Lung (tissue), 12 donors: ENCODE results near the gene TNIK. TPM values are rescaled to one million over a fixed set of nuclear protein-coding genes. Genes with fewer than 3 reads are reported as not detected.

Experiments
- ATAC-seq: fragments of 200-7000 bp; cut with Tn5 transposase; one replicate; pipeline ENCODE4 v1.9.1; 2020; ENCODE audit warnings: moderate number of reproducible peaks; ENCODE audit not compliant: insufficient read depth, low FRiP score
- DNase-seq, 3 donors: peaks; one replicate each; pipeline ENCODE4 v3.0.0-alpha.2; 2013 to 2017
- H3K27ac ChIP-seq, 2 donors: one replicate each; pipeline ENCODE4 v1.5.1; 2013; ENCODE audit warnings: mild to moderate bottlenecking in 2 of 2, moderate library complexity in 2 of 2, control low read depth in 1 of 2, inconsistent platforms in 1 of 2, low read depth in 1 of 2, low read length in 1 of 2
- H3K27me3 ChIP-seq, 3 donors: one replicate each; pipeline ENCODE4 v1.5.1; 2013; ENCODE audit warnings: low read length in 2 of 3; ENCODE audit not compliant: control insufficient read depth in 3 of 3, insufficient read depth in 3 of 3
- H3K36me3 ChIP-seq, 4 donors: one replicate each; pipeline ENCODE4 v1.5.1; 2013; ENCODE audit warnings: low read length in 4 of 4, mild to moderate bottlenecking in 1 of 4, moderate library complexity in 1 of 4; ENCODE audit not compliant: control insufficient read depth in 4 of 4, insufficient read depth in 4 of 4
- H3K4me1 ChIP-seq, 5 donors: one replicate each; pipeline ENCODE4 v1.5.1; 2013; ENCODE audit warnings: low read length in 5 of 5, mild to moderate bottlenecking in 2 of 5, moderate library complexity in 1 of 5; ENCODE audit not compliant: control insufficient read depth in 5 of 5, insufficient read depth in 5 of 5
- H3K4me3 ChIP-seq: one replicate; pipeline ENCODE4 v1.5.1; 2013; ENCODE audit warnings: mild to moderate bottlenecking, control low read depth, moderate library complexity
- H3K9ac ChIP-seq, 2 donors: one replicate each; pipeline ENCODE4 v1.5.1; 2013; ENCODE audit warnings: low read length in 2 of 2, control low read depth in 1 of 2; ENCODE audit not compliant: insufficient read depth in 1 of 2
- H3K9me3 ChIP-seq, 4 donors: one replicate each; pipeline ENCODE4 v1.5.1; 2013; ENCODE audit warnings: low read length in 3 of 4, mild to moderate bottlenecking in 1 of 4, moderate library complexity in 1 of 4; ENCODE audit not compliant: control insufficient read depth in 4 of 4, insufficient read depth in 3 of 4
- CTCF ChIP-seq: IDR thresholded peaks from 2 replicates; pipeline ENCODE4 v1.5.1; 2012; ENCODE audit warnings: mild to moderate bottlenecking; ENCODE audit errors: control extremely low read depth, extremely low read depth
- WGBS, 2 donors: extraction: QIAGEN DNeasy Blood & Tissue Kit; methylation state at CpG; one replicate each; pipeline ENCODE4 v1.1.7; 2013; 5-methylcytosine and 5-hydroxymethylcytosine counted together
- polyA plus RNA-seq, 2 donors: library from polyadenylated mRNA; stranded (reverse); fragments of 200-250 nt; gene quantifications; one replicate each; pipeline ENCODE4 v1.2.1, GENCODE V29; 2013
- total RNA-seq, 2 donors: library from RNA; depleted of rRNA in 1 of 2; stranded (reverse); fragments of >200 nt in 1 of 2; gene quantifications; one replicate each; pipeline ENCODE4 v1.2.1, GENCODE V29; 2014 to 2021
- donor health status: control.
- donor health status: control.
- donor health status: Bipolar disorder and iron deficiency.
- donor health status: healthy.
- donor health status: DM: yes; HTN: yes; CAD: no.

TNIK gene
- total and polyA plus RNA-seq, 4 donors = 9.4 to 36.3 (median 14.3) TPM

GRCh38 chr3:171026597-171027293 is 433.5 kb downstream of the TNIK start, which contains the start of gene SLC2A2:
Gene SLC2A2, minus strand, starts transcription at chr3:171026720. Its CDS starts 50 bp downstream, at chr3:171026670.
- TF ChIP-seq CTCF = no peak
- Histone ChIP-seq H3K4me3 (no peak within 1 kb of the TSS), H3K4me1 (peaks cover 0 to 8% (median 4%) of the 10 kb centered on the region in 5 donors), H3K9me3 (peaks cover 0 to 1% (median 0%) of the 10 kb centered on the region in 4 donors), H3K27ac (no peak within 1 kb of the TSS), H3K36me3 (no peaks in the 10 kb centered on the region), H3K9ac (no peak within 1 kb of the TSS), H3K27me3 (peaks cover 0 to 43% (median 13%) of the 10 kb centered on the region in 3 donors)
- no peak for ATAC-seq
- WGBS, 2 donors = 92% methylated on average over 4 of the region's 4 CpGs
- DNase-seq = no peak

GRCh38 chr3:171023566-171023965 is 436.6 kb downstream of the TNIK start:
- no peak for TF ChIP-seq CTCF
- H3K9ac ChIP-seq = no peak overlapping the region
- no peak overlapping the region for H3K4me3 ChIP-seq
- peaks cover 0 to 4% (median 2%) of the 10 kb centered on the region in 5 donors for H3K4me1 ChIP-seq
- no peak for ATAC-seq
- H3K36me3 ChIP-seq = no peaks in the 10 kb centered on the region
- H3K27ac ChIP-seq = no peak overlapping the region
- no peak for DNase-seq
- H3K27me3 ChIP-seq = peaks cover 0 to 29% (median 4%) of the 10 kb centered on the region in 3 donors
- H3K9me3 ChIP-seq = no peaks in the 10 kb centered on the region

GRCh38 chr3:171021377-171021776 is 438.8 kb downstream of the TNIK start:
- TF ChIP-seq CTCF = no peak
- no peaks in the 10 kb centered on the region for H3K36me3 ChIP-seq
- peaks cover 0 to 1% (median 0%) of the 10 kb centered on the region in 5 donors for H3K4me1 ChIP-seq
- ATAC-seq (no peak), DNase-seq (no peak)
- no peaks in the 10 kb centered on the region for H3K9me3 ChIP-seq
- H3K4me3 ChIP-seq = no peak overlapping the region
- no peak overlapping the region for H3K27ac ChIP-seq
- H3K27me3 ChIP-seq = peaks cover 0 to 17% (median 0%) of the 10 kb centered on the region in 3 donors
- H3K9ac ChIP-seq = no peak overlapping the region
- 84 to 92% methylated on average over 4 of the region's 4 CpGs for WGBS, 2 donors
